Neural progenitor cell (in vitro differentiated cells): ENCODE results near the gene FRMD5. TPM values are rescaled to one million over a fixed set of nuclear protein-coding genes. Genes with fewer than 3 reads are reported as not detected.

ENCODE experiments used
- DNase-seq: peaks from one replicate; pipeline ENCODE4 v3.0.0-alpha.2; 2016; ENCODE audit warnings: low spot score
- H2AFZ ChIP-seq: fragments of 200-600 bp; sonication (generic); replicated peaks from 2 replicates; pipeline ENCODE4 v1.6.1; 2016; ENCODE audit warnings: antibody characterized with exemption
- H3F3A ChIP-seq: fragments of 200-600 bp; sonication (generic); 2 replicates; pipeline ENCODE4 v1.6.1; 2016; ENCODE audit warnings: antibody characterized with exemption, low read depth
- H3K27ac ChIP-seq: fragments of 200-600 bp; sonication (generic); 2 replicates; pipeline ENCODE4 v1.5.1; 2016; ENCODE audit warnings: mild to moderate bottlenecking
- H3K27me3 ChIP-seq: fragments of 200-600 bp; sonication (generic); 2 replicates; pipeline ENCODE4 v1.6.1; 2016; ENCODE audit warnings: mild to moderate bottlenecking, moderate library complexity
- H3K36me3 ChIP-seq: fragments of 200-600 bp; sonication (generic); 2 replicates; pipeline ENCODE4 v1.5.1; 2016
- H3K4me1 ChIP-seq: fragments of 200-600 bp; sonication (generic); 2 replicates; pipeline ENCODE4 v1.6.1; 2016; ENCODE audit warnings: mixed run types
- H3K4me2 ChIP-seq: fragments of 200-600 bp; sonication (generic); 2 replicates; pipeline ENCODE4 v1.6.1; 2016
- H3K4me3 ChIP-seq: fragments of 200-600 bp; sonication (generic); 2 replicates; pipeline ENCODE4 v1.5.1; 2016
- H3K79me2 ChIP-seq: fragments of 200-600 bp; sonication (generic); 2 replicates; pipeline ENCODE4 v1.6.1; 2016; ENCODE audit warnings: low read depth
- H3K9ac ChIP-seq: fragments of 200-600 bp; sonication (generic); 2 replicates; pipeline ENCODE4 v1.6.1; 2016
- H3K9me3 ChIP-seq: fragments of 200-600 bp; sonication (generic); 2 replicates; pipeline ENCODE4 v1.5.1; 2016; ENCODE audit warnings: low read depth
- H4K20me1 ChIP-seq: fragments of 200-600 bp; sonication (generic); 2 replicates; pipeline ENCODE4 v1.6.1; 2016; ENCODE audit warnings: low read depth
- H3K27ac Mint-ChIP-seq: 3 replicates; pipeline ENCODE4 v1.8.0; 2021; ENCODE audit warnings: mixed read lengths
- H3K27me3 Mint-ChIP-seq: 2 replicates; pipeline ENCODE4 v1.8.0; 2022; ENCODE audit warnings: low read depth, mild to moderate bottlenecking, inconsistent platforms, moderate library complexity, mixed read lengths; ENCODE audit not compliant: insufficient read depth
- H3K36me3 Mint-ChIP-seq: 3 replicates; pipeline ENCODE4 v1.8.0; 2021; ENCODE audit warnings: mixed read lengths
- H3K4me1 Mint-ChIP-seq: 3 replicates; pipeline ENCODE4 v1.8.0; 2021; ENCODE audit warnings: mixed read lengths
- H3K4me3 Mint-ChIP-seq: 3 replicates; pipeline ENCODE4 v1.8.0; 2021; ENCODE audit warnings: mild to moderate bottlenecking, moderate library complexity, mixed read lengths
- H3K9me3 Mint-ChIP-seq: 3 replicates; pipeline ENCODE4 v1.8.0; 2020; ENCODE audit warnings: mixed read lengths
- CTCF ChIP-seq: fragments of 200-600 bp; sonication (generic); IDR thresholded peaks from 2 replicates; pipeline ENCODE4 v1.5.1; 2017; ENCODE audit warnings: antibody characterized with exemption, mild to moderate bottlenecking
- EZH2 ChIP-seq: fragments of 200-600 bp; sonication (generic); IDR thresholded peaks from 2 replicates; pipeline ENCODE4 v1.6.1; 2017; ENCODE audit warnings: antibody characterized with exemption, mild to moderate bottlenecking, moderate library complexity
- EZH2phosphoT487 ChIP-seq: fragments of 200-600 bp; sonication (generic); IDR thresholded peaks from 2 replicates; pipeline ENCODE4 v1.6.1; 2017; ENCODE audit warnings: antibody characterized with exemption
- total RNA-seq: library from RNA; depleted of rRNA; stranded (reverse); fragments of >200 nt; gene quantifications from 2 replicates; pipeline ENCODE4 v1.2.3, GENCODE V29; 2015; ENCODE audit warnings: low replicate concordance

Gene FRMD5
- total RNA-seq, 1 donor from 2014 or later = 10.1 TPM

- no peaks in the 10 kb centered on the region for H3K9me3 ChIP-seq
- no peaks in the 10 kb centered on the region for H3K4me1 ChIP-seq
- Mint-ChIP-seq H3K4me1 (no peaks in the 10 kb centered on the region), H3K27ac (no peak overlapping the region), H3K27me3 (no peaks in the 10 kb centered on the region), H3K4me3 (no peak overlapping the region), H3K9me3 (no peaks in the 10 kb centered on the region), H3K36me3 (no peaks in the 10 kb centered on the region)
- no peaks in the 10 kb centered on the region for H3K79me2 ChIP-seq
- H3K4me3 ChIP-seq = no peak overlapping the region
- H3K27ac ChIP-seq = no peak overlapping the region
- H3F3A ChIP-seq = no peaks in the 10 kb centered on the region
- no peak overlapping the region for H3K9ac ChIP-seq
- H4K20me1 ChIP-seq = no peaks in the 10 kb centered on the region
- H3K4me2 ChIP-seq = no peak overlapping the region
- no peak for DNase-seq
- H3K27me3 ChIP-seq = no peaks in the 10 kb centered on the region
- TF ChIP-seq EZH2phosphoT487 (no peak), CTCF (no peak), EZH2 (no peak)
- no peak overlapping the region for H2AFZ ChIP-seq
- no peaks in the 10 kb centered on the region for H3K36me3 ChIP-seq
Measured at GRCh38 chr15:44130778-44131177, 64.3 kb downstream of the FRMD5 start.

GRCh38 chr15:44129911-44130310 lies 65.2 kb downstream of the FRMD5 start:
- Histone ChIP-seq H3K9me3 (no peaks in the 10 kb centered on the region), H3K27me3 (no peaks in the 10 kb centered on the region), H3K36me3 (no peaks in the 10 kb centered on the region), H3K9ac (no peak overlapping the region), H3F3A (no peaks in the 10 kb centered on the region), H3K79me2 (no peaks in the 10 kb centered on the region), H3K27ac (no peak overlapping the region), H3K4me2 (no peak overlapping the region), H4K20me1 (no peaks in the 10 kb centered on the region), H3K4me3 (no peak overlapping the region), H3K4me1 (no peaks in the 10 kb centered on the region), H2AFZ (no peak overlapping the region)
- H3K9me3 Mint-ChIP-seq = no peaks in the 10 kb centered on the region
- no peaks in the 10 kb centered on the region for H3K36me3 Mint-ChIP-seq
- no peak overlapping the region for H3K27ac Mint-ChIP-seq
- H3K4me3 Mint-ChIP-seq = no peak overlapping the region
- DNase-seq = no peak
- H3K4me1 Mint-ChIP-seq = no peaks in the 10 kb centered on the region
- TF ChIP-seq EZH2 = no peak
- no peak for TF ChIP-seq CTCF
- TF ChIP-seq EZH2phosphoT487 = no peak
- no peaks in the 10 kb centered on the region for H3K27me3 Mint-ChIP-seq

- H3K4me2 ChIP-seq = no peak overlapping the region
- no peaks in the 10 kb centered on the region for H3K79me2 ChIP-seq
- TF ChIP-seq CTCF (no peak), EZH2phosphoT487 (no peak), EZH2 (no peak)
Measured at GRCh38 chr15:44128443-44128842, 66.6 kb downstream of the FRMD5 start.

GRCh38 chr15:44125879-44126278 lies 69.2 kb downstream of the FRMD5 start:
- Histone ChIP-seq H2AFZ (no peak overlapping the region), H3K9me3 (no peaks in the 10 kb centered on the region), H3F3A (no peaks in the 10 kb centered on the region), H3K4me2 (no peak overlapping the region), H3K4me1 (no peaks in the 10 kb centered on the region), H3K36me3 (no peaks in the 10 kb centered on the region), H3K4me3 (no peak overlapping the region), H3K27ac (no peak overlapping the region), H3K79me2 (no peaks in the 10 kb centered on the region), H4K20me1 (no peaks in the 10 kb centered on the region), H3K27me3 (no peaks in the 10 kb centered on the region), H3K9ac (no peak overlapping the region)
- Mint-ChIP-seq H3K9me3 (no peaks in the 10 kb centered on the region), H3K4me3 (no peak overlapping the region), H3K36me3 (no peaks in the 10 kb centered on the region), H3K27me3 (no peaks in the 10 kb centered on the region), H3K27ac (no peak overlapping the region), H3K4me1 (peaks cover 1% of the 10 kb centered on the region)
- DNase-seq = no peak
- no peak for TF ChIP-seq EZH2
- TF ChIP-seq EZH2phosphoT487 = no peak
- TF ChIP-seq CTCF = no peak

More at GRCh38 chr15:44128443-44128842, 66.6 kb downstream of the FRMD5 start:
- Histone ChIP-seq H3K9ac (no peak overlapping the region), H3F3A (no peaks in the 10 kb centered on the region), H3K27ac (no peak overlapping the region), H4K20me1 (no peaks in the 10 kb centered on the region), H3K36me3 (no peaks in the 10 kb centered on the region), H2AFZ (no peak overlapping the region), H3K27me3 (no peaks in the 10 kb centered on the region), H3K9me3 (no peaks in the 10 kb centered on the region), H3K4me1 (no peaks in the 10 kb centered on the region), H3K4me3 (no peak overlapping the region)
- H3K9me3 Mint-ChIP-seq = no peaks in the 10 kb centered on the region
- H3K4me1 Mint-ChIP-seq = no peaks in the 10 kb centered on the region
- no peak overlapping the region for H3K4me3 Mint-ChIP-seq
- H3K27ac Mint-ChIP-seq = no peak overlapping the region
- no peak for DNase-seq
- no peaks in the 10 kb centered on the region for H3K27me3 Mint-ChIP-seq
- no peaks in the 10 kb centered on the region for H3K36me3 Mint-ChIP-seq
